GM19397 (cell line): ENCODE results near the gene CRYBG1.

Experiments used
- ATAC-seq: cut with Tn5 transposase; IDR thresholded peaks from one replicate; pipeline ENCODE4 v1.9.1; 2021; ENCODE audit warnings: mild to moderate bottlenecking, moderate library complexity; ENCODE audit not compliant: unreplicated experiment

CRYBG1 gene

GRCh38 chr6:106419900-106420613 is 59.5 kb downstream of the CRYBG1 start:
- no peak for ATAC-seq

GRCh38 chr6:106421496-106421895 is 61.0 kb downstream of the CRYBG1 start:
- ATAC-seq = no peak

GRCh38 chr6:106422534-106422933 is 62.0 kb downstream of the CRYBG1 start:
- no peak for ATAC-seq

- ATAC-seq = no peak
Measured at GRCh38 chr6:106425382-106425781, 64.9 kb downstream of the CRYBG1 start.

GRCh38 chr6:106426250-106426970 is 65.9 kb downstream of the CRYBG1 start:
- no peak for ATAC-seq

DNA sequence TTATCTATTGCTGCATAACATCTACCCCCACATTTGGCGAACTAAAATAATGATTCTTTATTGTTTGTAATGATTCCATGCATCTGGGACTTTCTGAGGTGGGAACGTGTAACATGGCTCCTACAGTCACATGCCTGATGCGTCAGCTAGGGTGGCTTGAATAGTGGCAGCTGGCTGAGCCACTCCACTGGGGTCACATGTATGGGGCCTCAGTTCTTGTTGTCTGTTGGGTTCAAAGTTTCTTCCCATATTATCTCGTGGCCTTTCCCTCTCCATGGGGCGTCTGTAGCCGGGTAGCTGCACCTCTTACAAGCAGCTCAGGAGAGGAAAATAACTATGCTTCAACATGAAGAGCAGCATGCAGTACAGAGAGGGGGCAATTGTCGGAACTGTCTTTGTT is 69.9 kb downstream of the CRYBG1 start:
- no peak for ATAC-seq

GRCh38 chr6:106431405-106431804 is 70.9 kb downstream of the CRYBG1 start:
- no peak for ATAC-seq

GRCh38 chr6:106431972-106432371 is 71.5 kb downstream of the CRYBG1 start:
- ATAC-seq = no peak

GRCh38 chr6:106434530-106434929 is 74.0 kb downstream of the CRYBG1 start:
- no peak for ATAC-seq

DNA sequence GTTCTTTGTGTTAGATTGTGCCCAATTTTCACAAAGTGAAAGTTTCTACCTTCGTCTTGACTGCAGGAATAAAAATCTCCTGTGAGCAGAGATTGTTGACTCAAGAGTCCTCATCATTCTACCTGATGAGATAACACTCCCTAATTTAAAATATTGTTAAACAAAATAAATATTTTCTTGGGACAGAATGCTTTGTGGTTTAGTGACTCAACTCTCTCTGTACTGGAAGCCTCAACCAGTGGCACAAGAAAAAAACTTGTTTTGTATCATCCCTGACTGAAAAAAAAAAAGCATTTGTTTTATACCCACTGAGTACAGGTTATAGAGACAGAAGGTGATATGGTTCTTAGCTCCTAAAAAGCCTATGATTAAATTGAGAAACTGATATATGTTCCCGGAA is 78.9 kb downstream of the CRYBG1 start:
- no peak for ATAC-seq

DNA sequence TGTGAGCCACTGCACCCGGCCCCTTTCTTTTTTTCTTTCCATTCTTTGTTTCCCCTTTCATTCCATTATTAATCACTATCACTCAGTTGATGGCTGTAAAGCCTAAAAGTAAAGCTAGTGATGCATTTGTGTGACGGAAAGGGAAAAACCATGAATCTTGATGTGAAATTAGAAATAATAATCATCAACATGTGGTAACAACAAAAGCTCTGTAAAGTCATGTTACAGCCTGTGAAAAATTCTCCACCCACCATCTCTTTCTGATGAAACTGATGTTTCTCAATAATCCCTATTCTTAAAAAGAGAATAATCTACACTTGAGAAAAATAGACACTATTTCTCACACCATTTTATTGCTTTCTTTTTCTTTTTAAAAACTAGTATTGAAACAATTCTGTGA is 80.0 kb downstream of the CRYBG1 start:
- ATAC-seq = no peak

DNA sequence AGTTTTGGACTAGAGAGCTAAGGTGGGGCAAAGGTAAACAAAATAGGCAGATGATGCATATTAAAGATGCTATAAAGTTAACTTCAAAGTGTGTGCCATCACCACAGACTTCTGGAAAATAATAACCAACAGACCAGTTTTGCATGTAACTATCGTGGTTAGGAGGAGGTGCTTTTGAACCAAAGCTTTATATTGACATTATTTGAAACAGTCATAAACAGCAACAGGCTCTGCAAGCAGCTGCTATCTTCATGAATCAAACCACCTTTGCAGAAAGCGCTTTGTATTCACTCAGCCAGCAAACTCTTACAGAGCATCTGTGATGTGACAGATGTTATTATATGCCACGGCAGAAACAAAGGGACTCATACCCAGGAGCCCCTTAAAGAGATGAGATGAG is 81.9 kb downstream of the CRYBG1 start:
- no peak for ATAC-seq

DNA sequence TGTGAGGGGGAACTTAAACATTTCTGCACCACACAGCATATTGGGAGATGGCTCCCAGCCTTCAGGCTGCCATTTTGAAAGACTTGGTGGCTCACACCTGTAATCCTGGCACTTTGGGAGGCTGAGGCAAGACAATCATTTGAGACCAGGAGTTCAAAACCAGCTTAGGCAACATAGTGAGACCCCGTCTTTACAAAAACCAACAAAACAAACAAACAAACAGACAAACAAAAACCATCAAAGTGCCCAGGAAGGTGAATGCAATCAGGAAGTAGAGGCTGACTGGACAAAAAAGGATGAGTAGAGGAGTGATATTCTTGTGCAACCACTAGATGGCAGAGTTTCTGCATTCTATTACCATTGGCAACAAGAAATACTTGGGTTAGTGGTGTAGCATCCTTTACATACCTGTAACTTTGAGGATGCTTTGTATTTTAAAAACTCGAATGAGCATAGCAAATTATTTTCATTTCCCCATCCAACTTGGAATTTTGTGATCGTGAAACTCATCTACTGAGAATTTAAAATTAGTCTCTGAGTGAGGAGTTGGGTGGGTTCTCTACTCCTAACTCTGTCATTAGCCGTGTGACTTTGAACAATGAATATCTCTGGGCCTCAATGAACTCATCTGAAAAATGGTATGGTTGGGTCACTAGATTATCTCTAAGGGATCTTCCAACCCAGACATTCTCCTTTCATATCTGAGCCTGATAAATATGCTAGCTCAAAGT is 84.4 kb downstream of the CRYBG1 start:
- no peak for ATAC-seq

DNA sequence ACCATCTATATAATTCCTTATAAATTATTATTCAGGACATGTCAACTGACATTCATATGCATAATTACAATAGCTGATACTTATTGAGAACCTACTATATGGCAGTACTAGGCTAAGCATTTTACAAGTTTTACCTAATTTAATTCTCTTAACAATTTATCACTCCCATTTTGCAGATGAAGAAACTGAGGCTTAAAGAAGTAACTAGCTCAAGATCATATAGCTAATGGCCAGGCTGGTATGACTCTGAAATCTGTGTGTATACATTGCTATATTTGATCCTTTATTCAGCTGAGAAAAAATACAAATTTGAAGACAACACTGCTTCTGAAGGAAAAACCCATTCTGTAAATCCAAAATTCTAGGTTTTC is 85.0 kb downstream of the CRYBG1 start:
- ATAC-seq = no peak

DNA sequence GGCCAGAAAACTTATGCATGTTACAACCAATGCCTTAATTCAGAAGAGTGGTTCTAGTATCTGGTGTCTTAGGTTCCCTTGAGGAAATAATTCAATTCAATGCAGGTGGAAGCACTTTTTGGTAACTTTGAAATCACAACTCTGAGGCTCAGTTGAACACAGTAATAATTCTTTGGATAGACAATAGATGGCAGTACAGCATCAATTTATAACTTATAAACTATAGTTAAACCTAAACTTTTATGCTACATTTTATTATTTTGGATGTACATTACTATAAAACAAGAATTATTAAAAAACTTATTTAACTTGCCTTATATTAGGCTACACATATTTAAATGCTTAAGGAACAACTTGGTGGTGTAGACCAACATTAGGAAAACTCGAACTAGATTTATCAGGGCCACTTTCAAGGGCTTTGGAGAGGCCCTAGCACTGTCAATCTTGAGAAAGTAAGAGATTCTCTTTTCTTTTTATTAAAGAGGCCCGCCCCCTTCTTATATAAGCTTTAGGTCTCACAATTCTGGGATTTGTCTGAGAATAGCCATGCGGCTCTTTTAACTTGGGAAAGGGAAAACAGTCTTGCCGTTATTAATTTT is 85.9 kb downstream of the CRYBG1 start:
- no peak for ATAC-seq

DNA sequence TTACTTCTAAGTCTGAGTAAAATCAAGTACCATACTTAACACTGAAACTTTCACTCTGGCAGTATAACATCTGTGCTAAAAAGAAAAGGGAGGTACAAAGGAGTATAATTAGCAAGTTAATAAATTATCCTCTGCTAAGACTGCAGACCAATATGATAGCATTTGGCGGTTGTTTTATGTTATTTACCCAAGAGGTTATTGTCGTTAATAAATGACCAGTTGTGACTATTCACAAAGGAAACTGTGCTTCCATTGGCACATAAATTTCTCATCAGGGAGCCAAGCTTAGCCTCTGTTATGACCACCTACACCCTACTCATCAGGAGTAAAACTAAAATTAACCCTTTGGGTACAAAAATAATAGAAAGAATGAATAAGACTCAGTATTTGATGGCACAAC is 86.5 kb downstream of the CRYBG1 start:
- no peak for ATAC-seq

DNA sequence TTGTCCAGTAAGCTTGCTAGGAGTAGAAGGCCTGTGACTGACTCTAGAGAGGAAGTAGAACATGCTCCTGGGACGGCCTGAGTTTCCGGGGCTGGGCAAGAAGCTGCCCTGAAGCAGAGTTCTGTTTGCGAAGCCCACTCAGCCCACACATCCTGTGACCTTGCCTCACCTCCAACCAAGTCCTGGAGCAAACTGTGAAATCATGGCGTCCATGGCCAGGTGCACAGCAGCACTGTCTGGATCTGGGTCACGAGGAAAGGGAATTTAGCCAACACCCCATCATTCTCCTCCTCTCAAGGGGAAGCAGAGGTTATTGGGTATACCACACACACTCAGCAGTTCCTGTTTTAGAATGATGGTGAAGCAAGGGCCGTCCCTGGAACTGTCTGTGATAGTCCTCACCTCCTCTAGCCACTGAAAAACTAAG is 87.5 kb downstream of the CRYBG1 start:
- peak; percentile 67 for ATAC-seq

DNA sequence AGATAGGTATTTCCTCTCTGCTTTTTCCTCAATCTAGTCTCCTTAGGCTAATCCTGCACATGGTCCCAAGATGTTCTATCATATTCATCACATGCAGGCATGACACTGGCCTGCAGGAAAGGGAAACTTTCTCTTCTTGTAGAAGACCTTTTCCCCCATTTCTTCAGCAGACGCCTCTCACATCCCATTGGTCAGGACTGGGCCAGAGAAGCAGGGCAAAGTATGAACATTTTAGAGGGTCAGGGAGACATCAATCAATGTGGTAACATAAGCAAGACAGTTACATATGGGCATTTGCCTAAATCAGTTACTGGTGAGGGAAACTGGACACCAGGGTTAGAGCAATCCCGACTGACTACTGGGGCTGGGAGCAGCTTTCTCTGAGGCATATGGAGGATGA is 90.1 kb downstream of the CRYBG1 start:
- ATAC-seq = no peak

DNA sequence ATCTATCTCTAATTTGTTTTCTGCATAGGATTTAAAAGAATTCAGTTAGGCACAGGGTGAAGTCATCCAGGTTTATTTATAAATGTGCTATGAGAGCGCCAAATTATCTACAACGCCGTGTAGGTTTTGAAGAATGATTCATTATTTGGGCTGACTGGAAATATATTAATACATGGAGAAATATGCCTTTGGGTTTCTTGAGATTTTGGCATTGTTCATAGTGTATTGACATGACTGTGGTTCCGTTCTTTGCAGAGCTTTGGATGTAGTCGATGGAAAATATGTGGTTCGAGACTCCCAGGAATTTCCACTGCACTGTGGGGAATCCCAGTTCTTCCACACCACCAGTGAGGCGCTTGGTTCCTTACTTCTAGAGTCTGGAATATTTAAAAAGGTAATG is 90.9 kb downstream of the CRYBG1 start:
- ATAC-seq = no peak

- ATAC-seq = no peak
Measured at GRCh38 chr6:106452628-106453027, 92.1 kb downstream of the CRYBG1 start.

DNA sequence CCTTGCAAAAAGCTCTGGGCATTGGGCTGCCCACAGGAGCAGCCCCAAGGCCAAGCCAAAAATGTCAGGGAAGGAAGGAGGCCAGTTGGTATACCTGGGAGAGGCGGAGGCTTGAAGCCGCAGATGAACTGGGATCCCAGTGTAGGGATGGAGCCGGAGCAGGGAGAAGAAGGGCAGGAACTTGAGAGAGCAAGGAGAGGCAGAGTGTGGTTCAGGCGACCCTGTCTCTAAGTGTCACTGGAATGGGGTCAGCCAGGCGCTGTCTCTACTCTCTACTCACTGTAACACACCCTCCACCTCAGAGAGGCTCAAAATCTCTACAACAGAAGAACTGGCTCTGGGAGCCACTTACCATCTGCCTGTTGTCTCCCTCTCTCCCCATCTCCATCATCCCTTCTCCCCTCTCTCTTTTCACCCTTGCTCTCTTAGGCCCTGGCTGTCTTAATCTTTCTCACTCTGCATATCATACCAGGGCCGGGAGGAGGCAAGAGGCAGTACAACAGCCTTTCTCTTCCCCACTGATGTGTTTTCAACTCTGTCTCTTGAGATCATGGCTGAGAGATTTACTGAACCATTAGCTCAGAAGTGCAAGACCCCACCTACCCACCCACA is 93.3 kb downstream of the CRYBG1 start:
- no peak for ATAC-seq
